K562 (cell line): ENCODE data around the gene LMNTD2. TPM values are rescaled to one million over a fixed set of nuclear protein-coding genes. Genes with fewer than 3 reads are reported as not detected.
A peak's percentile ranks its signal among the peaks of the same experiment; 100 is the strongest.

Source experiments
- ELF2 ChIP-seq: fragments of 250-450 bp; sonication (Bioruptor Pico); IDR thresholded peaks from 2 replicates; pipeline ENCODE4 v1.5.0; 2021; ENCODE audit warnings: mild to moderate bottlenecking
- ELK1 ChIP-seq: sonication (generic); formaldehyde crosslinking; IDR thresholded peaks from 2 replicates; pipeline ENCODE4 v1.8.1; 2022; ENCODE audit warnings: missing genetic modification reagents
- FOXA3 ChIP-seq, 2 experiments: fragments of 450-650 bp in 1 of 2; sonication (generic) in 1 of 2; formaldehyde crosslinking; IDR thresholded peaks in 1 of 2; conservative IDR thresholded peaks in 1 of 2; 2 replicates each; pipeline versions ENCODE4 v1.4.0 to v1.8.0; 2020 to 2022; ENCODE audit warnings: mild to moderate bottlenecking in 2 of 2, missing genetic modification reagents in 1 of 2
- HEY1 ChIP-seq: fragments of 250-450 bp; sonication (Bioruptor Pico); IDR thresholded peaks from 2 replicates; pipeline ENCODE4 v1.5.0; 2020; ENCODE audit warnings: mild to moderate bottlenecking, moderate library complexity, borderline replicate concordance
- LARP7 ChIP-seq: fragments of 450-650 bp; IDR thresholded peaks from 2 replicates; pipeline ENCODE4 v1.6.1; 2016
- LCOR ChIP-seq: sonication (generic); formaldehyde crosslinking; IDR thresholded peaks from 2 replicates; pipeline ENCODE4 v1.8.0; 2022; ENCODE audit warnings: mild to moderate bottlenecking, missing genetic modification reagents
- MCM2 ChIP-seq: fragments of 450-650 bp; IDR thresholded peaks from 2 replicates; pipeline ENCODE4 v1.6.1; 2017; ENCODE audit warnings: low read depth, mild to moderate bottlenecking
- NCOA4 ChIP-seq: fragments of 450-650 bp; IDR thresholded peaks from 2 replicates; pipeline ENCODE4 v1.6.1; 2018; ENCODE audit warnings: mild to moderate bottlenecking; ENCODE audit not compliant: partially characterized antibody
- NR2C1 ChIP-seq, 2 experiments: fragments of 450-650 bp; IDR thresholded peaks; 2 replicates each; pipeline ENCODE4 v1.6.1; 2017; ENCODE audit warnings: mild to moderate bottlenecking in 2 of 2, antibody characterized with exemption in 1 of 2, inconsistent platforms in 1 of 2, missing compliant biosample characterization in 1 of 2, missing genetic modification characterization in 1 of 2
- PHB2 ChIP-seq: fragments of 450-650 bp; IDR thresholded peaks from 2 replicates; pipeline ENCODE4 v1.6.1; 2017; ENCODE audit warnings: low read depth
- PRPF4 ChIP-seq: fragments of 200-400 bp; formaldehyde crosslinking; IDR thresholded peaks from one replicate; pipeline ENCODE4 v1.6.1; 2017; ENCODE audit warnings: low read length, low read depth, mild to moderate bottlenecking; ENCODE audit not compliant: insufficient read depth, poor library complexity, severe bottlenecking
- RCOR1 ChIP-seq, 2 experiments: IDR thresholded peaks; 2 replicates each; pipeline ENCODE4 v1.6.1; 2012; ENCODE audit warnings: low read depth in 2 of 2, low read length in 2 of 2, borderline replicate concordance in 1 of 2, improper control_type of control experiment in 1 of 2
- SLC30A9 ChIP-seq: fragments of 250-450 bp; sonication (Bioruptor Pico); IDR thresholded peaks from 2 replicates; pipeline ENCODE4 v1.8.0; 2022; ENCODE audit warnings: mild to moderate bottlenecking, moderate library complexity
- TAF15 ChIP-seq: fragments of 200-400 bp; formaldehyde crosslinking; IDR thresholded peaks from 2 replicates; pipeline ENCODE4 v1.6.1; 2017; ENCODE audit warnings: mild to moderate bottlenecking, low read depth, low read length, moderate library complexity
- TCF7L2 ChIP-seq: fragments of 150-350 bp; IDR thresholded peaks from 2 replicates; pipeline ENCODE4 v1.6.1; 2016; ENCODE audit warnings: low read depth, mild to moderate bottlenecking, low read length, moderate library complexity
- TEAD1 ChIP-seq, 2 experiments: fragments of 450-650 bp in 1 of 2; sonication (generic) in 1 of 2; formaldehyde crosslinking; IDR thresholded peaks; 2 replicates each; pipeline versions ENCODE4 v1.4.0 to v1.8.0; 2020 to 2022; ENCODE audit warnings: mild to moderate bottlenecking in 2 of 2, missing genetic modification reagents in 1 of 2
- TFAM ChIP-seq: fragments of 250-450 bp; sonication (Bioruptor Pico); conservative IDR thresholded peaks from 2 replicates; pipeline ENCODE4 v1.5.0; 2021; ENCODE audit warnings: mild to moderate bottlenecking, moderate library complexity
- USF1 ChIP-seq: sonication (generic); formaldehyde crosslinking; IDR thresholded peaks from 2 replicates; pipeline ENCODE4 v1.9.0; 2022; ENCODE audit warnings: mild to moderate bottlenecking, missing genetic modification reagents
- XRCC4 ChIP-seq: IDR thresholded peaks from one replicate; pipeline ENCODE4 v1.6.1; 2011; ENCODE audit not compliant: insufficient read depth, insufficient read length; ENCODE audit errors: extremely low read depth
- ZBTB7A ChIP-seq: IDR thresholded peaks from 2 replicates; pipeline ENCODE4 v1.6.1; 2011; ENCODE audit warnings: low read depth, mild to moderate bottlenecking, low read length, moderate library complexity, borderline replicate concordance; ENCODE audit not compliant: control insufficient read depth
- ZC3H11A ChIP-seq: IDR thresholded peaks from 2 replicates; pipeline ENCODE4 v1.6.1; 2012; ENCODE audit warnings: low read depth, low read length, improper control_type of control experiment
- ZFP1 ChIP-seq: fragments of 450-650 bp; formaldehyde crosslinking; IDR thresholded peaks from 2 replicates; pipeline ENCODE4 v1.4.0; 2020; ENCODE audit warnings: mild to moderate bottlenecking, mixed read lengths
- ZNF589 ChIP-seq: fragments of 200-800 bp; sonication (Bioruptor generic); IDR thresholded peaks from 2 replicates; pipeline ENCODE4 v1.6.1; 2016; ENCODE audit warnings: low read depth, missing genetic modification characterization, missing compliant biosample characterization
- ZNF639 ChIP-seq, 2 experiments: fragments of 200-800 bp in 1 of 2; sonication (Bioruptor generic) in 1 of 2; sonication (generic) in 1 of 2; formaldehyde crosslinking in 1 of 2; IDR thresholded peaks in 1 of 2; conservative IDR thresholded peaks in 1 of 2; 2 replicates each; pipeline versions ENCODE4 v1.5.0 to v1.6.1; 2016 to 2020; ENCODE audit warnings: missing compliant biosample characterization in 1 of 2, missing genetic modification characterization in 1 of 2, missing genetic modification reagents in 1 of 2
- polyA plus RNA-seq, 8 experiments: library from polyadenylated mRNA; depleted of rRNA in 4 of 8; stranded (reverse) in 5 of 8; unstranded in 3 of 8; fragments of >200 nt; fragmentation: Nextera tagmentation in 2 of 8; fragmentation: Illumina TruSeq in 1 of 8; extraction: Ambion mirVana in 2 of 8; extraction: Trizol in 1 of 8; gene quantifications; 2 replicates each; pipeline versions ENCODE4 v1.2.1 to v1.2.3, GENCODE V29; 2011 to 2014; ENCODE audit warnings: inconsistent platforms in 1 of 8, missing spikeins in 1 of 8
- total RNA-seq, 7 experiments: library from RNA; depleted of rRNA in 6 of 7; stranded (reverse); fragments of >200 nt in 6 of 7; fragmentation: Illumina TruSeq in 2 of 7; extraction: Trizol in 2 of 7; gene quantifications; 2 replicates each; pipeline versions ENCODE4 v1.2.1 to v1.2.3, GENCODE V29; 2011 to 2021; ENCODE audit warnings: low replicate concordance in 1 of 7

Gene LMNTD2
- total and polyA plus RNA-seq, 9 of the 15 experiments (the other 6 are each of a cell fraction or from before 2014, with no cell fraction given), result 0.48 to 4.2 (median 1.5) TPM; not detected in 3

GRCh38 chr11:575996-576768 is 15.6 kb upstream of the LMNTD2 start, which contains the start of gene PHRF1 (continued):
- peak in 1 of 2 experiments; percentile 93; a peak in 2 of 4 replicates for TF ChIP-seq ZNF639 (CRISPR knock-in tag; conservative IDR thresholded peaks at IDR 0.05 in 1 of 2, IDR thresholded peaks at IDR 0.05 in 1 of 2)
- no peak for TF ChIP-seq HEY1
- no peak for TF ChIP-seq ZC3H11A
- peak in 1 of 2 experiments; percentile 40; a peak in 1 of 4 replicates for TF ChIP-seq TEAD1 (CRISPR knock-in tag; IDR thresholded peaks at IDR 0.05)
- TF ChIP-seq XRCC4, result no peak
- no peak for TF ChIP-seq TAF15
- no peak for TF ChIP-seq FOXA3 (CRISPR knock-in tag; conservative IDR thresholded peaks at IDR 0.05 in 1 of 2, IDR thresholded peaks at IDR 0.05 in 1 of 2)
- TF ChIP-seq LCOR (CRISPR knock-in tag), result no peak; the same call in 1 of the 2 replicates
- TF ChIP-seq NR2C1 (IDR thresholded peaks at IDR 0.05), result peak; percentile 98
- peak; percentile 98 for TF ChIP-seq NR2C1 (tag; IDR thresholded peaks at IDR 0.05)
- TF ChIP-seq PHB2, result no peak
- TF ChIP-seq NCOA4, result no peak
- no peak for TF ChIP-seq LARP7
- TF ChIP-seq RCOR1 (IDR thresholded peaks at IDR 0.05; ENCODE audit: borderline replicate concordance in 1 of 2, low read depth in 2 of 2, low read length in 2 of 2), result 0 out of 4 replicates have a peak, but pooled peaks of 1 of the 2 experiments have one; percentile 25
- TF ChIP-seq USF1 (CRISPR knock-in tag), result no peak
- TF ChIP-seq MCM2, result no peak
- no peak for TF ChIP-seq ZNF589 (CRISPR knock-in tag)
- no peak for TF ChIP-seq ZFP1 (CRISPR knock-in tag)
- TF ChIP-seq SLC30A9 (CRISPR knock-in tag), result no peak
- peak; percentile 98 for TF ChIP-seq TCF7L2
- TF ChIP-seq ELF2, result peak; percentile 91
- no peak for TF ChIP-seq ZBTB7A
- TF ChIP-seq ELK1 (CRISPR knock-in tag), result no peak
- TF ChIP-seq PRPF4, result no peak
- TF ChIP-seq TFAM, result no peak
